Testis (tissue), 3 donors: Measurements from ENCODE around the gene SETD5. TPM values are rescaled to one million over a fixed set of nuclear protein-coding genes. Genes with fewer than 3 reads are reported as not detected.

Source experiments
- DNase-seq: peaks from one replicate; pipeline ENCODE4 v3.0.0-alpha.2; 2019
- H3K27ac ChIP-seq, 2 donors: fragments of 200-600 bp; sonication (generic); one replicate each; pipeline ENCODE4 v1.5.1; 2019
- H3K27me3 ChIP-seq: fragments of 200-600 bp; sonication (generic); one replicate; pipeline ENCODE4 v1.5.1; 2019
- H3K36me3 ChIP-seq: fragments of 200-600 bp; sonication (generic); one replicate; pipeline ENCODE4 v1.5.1; 2017; ENCODE audit warnings: low read depth; ENCODE audit errors: missing control alignments
- H3K4me1 ChIP-seq: fragments of 200-600 bp; sonication (generic); one replicate; pipeline ENCODE4 v1.5.1; 2019
- H3K4me3 ChIP-seq, 2 donors: fragments of 200-600 bp; sonication (generic); one replicate each; pipeline ENCODE4 v1.5.1; 2017 to 2019
- H3K9me3 ChIP-seq: fragments of 200-600 bp; sonication (generic); one replicate; pipeline ENCODE4 v1.5.1; 2017
- POLR2A ChIP-seq: fragments of 450-650 bp; IDR thresholded peaks from one replicate; pipeline ENCODE4 v1.6.1; 2017; ENCODE audit warnings: antibody characterized with exemption, mild to moderate bottlenecking, moderate library complexity
- WGBS, 2 donors: methylation state at CpG; one replicate each; pipeline ENCODE4 v1.1.5; 2018; 5-methylcytosine and 5-hydroxymethylcytosine counted together
- intact Hi-C: fragments of 100-400 bp; cut with DNase I; formaldehyde crosslinking; loops from one replicate; pipeline ENCODE4 v1.15.1; 2023; ENCODE audit warnings: low total_unique reads
- polyA plus RNA-seq: library from polyadenylated mRNA; stranded (reverse); fragments of 350-450 nt; fragmentation: Illumina TruSeq; extraction: RNeasy Lipid Tissue Mini Kit (QIAGEN cat#74804); gene quantifications from one replicate; pipeline ENCODE4 v1.2.3, GENCODE V29; 2014; ENCODE audit warnings: low read depth, low replicate concordance; ENCODE audit not compliant: insufficient read depth
- total RNA-seq, 2 donors: library from RNA; depleted of rRNA; stranded (reverse); fragments of >200 nt; gene quantifications; one replicate each; pipeline ENCODE4 v1.2.3, GENCODE V29; 2016
- TF ChIP-seq, protein P1 (sequence below), 3 experiments: fragments of 450-650 bp in 2 of 3; fragments of 200-600 bp in 1 of 3; sonication (generic) in 1 of 3; IDR thresholded peaks; one replicate each; pipeline ENCODE4 v1.5.1; 2016 to 2019; ENCODE audit warnings: antibody characterized with exemption in 3 of 3, mild to moderate bottlenecking in 2 of 3, moderate library complexity in 1 of 3

Gene SETD5
- total and polyA plus RNA-seq, 3 donors from 2014 or later, result 70.5 to 168 (median 155) TPM

GRCh38 chr3:9430733-9431132 lies 33.3 kb downstream of the SETD5 start:
- Histone ChIP-seq H3K27ac (no peak overlapping the region), H3K36me3 (no peaks in the 10 kb centered on the region), H3K9me3 (no peaks in the 10 kb centered on the region), H3K4me3 (no peak overlapping the region), H3K27me3 (no peaks in the 10 kb centered on the region), H3K4me1 (peaks cover 7% of the 10 kb centered on the region)
- 90% methylated on average over 3 of the region's 3 CpGs for WGBS, 2 donors
- no peak for DNase-seq
- TF ChIP-seq POLR2A, result no peak
- TF ChIP-seq, protein P1, sequence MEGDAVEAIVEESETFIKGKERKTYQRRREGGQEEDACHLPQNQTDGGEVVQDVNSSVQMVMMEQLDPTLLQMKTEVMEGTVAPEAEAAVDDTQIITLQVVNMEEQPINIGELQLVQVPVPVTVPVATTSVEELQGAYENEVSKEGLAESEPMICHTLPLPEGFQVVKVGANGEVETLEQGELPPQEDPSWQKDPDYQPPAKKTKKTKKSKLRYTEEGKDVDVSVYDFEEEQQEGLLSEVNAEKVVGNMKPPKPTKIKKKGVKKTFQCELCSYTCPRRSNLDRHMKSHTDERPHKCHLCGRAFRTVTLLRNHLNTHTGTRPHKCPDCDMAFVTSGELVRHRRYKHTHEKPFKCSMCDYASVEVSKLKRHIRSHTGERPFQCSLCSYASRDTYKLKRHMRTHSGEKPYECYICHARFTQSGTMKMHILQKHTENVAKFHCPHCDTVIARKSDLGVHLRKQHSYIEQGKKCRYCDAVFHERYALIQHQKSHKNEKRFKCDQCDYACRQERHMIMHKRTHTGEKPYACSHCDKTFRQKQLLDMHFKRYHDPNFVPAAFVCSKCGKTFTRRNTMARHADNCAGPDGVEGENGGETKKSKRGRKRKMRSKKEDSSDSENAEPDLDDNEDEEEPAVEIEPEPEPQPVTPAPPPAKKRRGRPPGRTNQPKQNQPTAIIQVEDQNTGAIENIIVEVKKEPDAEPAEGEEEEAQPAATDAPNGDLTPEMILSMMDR (IDR thresholded peaks at IDR 0.05), result no peak
- intact Hi-C loops, result no loop called here

DNA sequence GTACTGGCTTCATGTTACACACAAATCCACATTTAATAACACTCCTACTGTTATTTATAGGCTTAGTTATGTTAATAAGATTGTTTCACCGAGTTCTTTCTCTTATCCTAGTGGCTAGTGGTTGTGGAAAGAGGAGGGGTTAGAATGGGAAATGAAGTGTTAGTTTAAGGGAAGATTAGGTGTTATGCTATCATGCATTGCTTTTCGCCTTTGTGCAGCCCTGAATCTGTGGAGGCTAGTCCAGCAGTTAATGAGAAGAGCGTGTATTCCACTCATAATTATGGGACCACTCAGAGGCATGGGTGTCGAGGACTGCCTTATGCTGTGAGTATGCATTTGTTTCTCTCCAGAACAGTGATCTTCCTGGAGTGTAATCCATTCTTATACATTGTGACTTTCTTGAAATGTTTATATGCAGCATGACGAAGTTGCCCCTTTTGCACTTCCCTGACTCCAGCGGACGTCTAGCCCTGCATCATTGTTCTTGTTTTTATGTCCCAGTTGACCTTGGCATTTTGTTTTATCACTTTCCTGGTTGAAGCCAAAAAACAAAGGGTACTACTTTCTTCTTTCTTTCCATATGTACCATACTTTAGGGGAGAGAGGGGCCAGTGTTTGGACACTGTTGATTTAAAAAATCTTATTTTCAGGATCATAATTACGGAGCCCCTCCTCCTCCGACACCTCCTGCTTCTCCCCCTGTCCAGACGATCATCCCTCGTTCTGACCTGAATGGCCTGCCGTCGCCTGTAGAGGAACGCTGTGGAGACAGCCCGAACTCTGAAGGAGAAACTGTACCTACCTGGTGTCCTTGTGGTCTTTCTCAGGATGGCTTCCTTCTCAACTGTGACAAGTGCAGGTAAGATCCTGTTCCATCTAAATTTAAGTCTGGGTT lies 36.5 kb downstream of the SETD5 start:
- no peak overlapping the region for H3K27ac ChIP-seq
- no peak for DNase-seq
- H3K4me3 ChIP-seq, result no peak overlapping the region
- H3K4me1 ChIP-seq, result peaks cover 7% of the 10 kb centered on the region
- intact Hi-C loops, result no loop called here
- no peaks in the 10 kb centered on the region for H3K36me3 ChIP-seq
- no peaks in the 10 kb centered on the region for H3K9me3 ChIP-seq
- 58 to 60% methylated on average over 15 of the region's 15 CpGs for WGBS, 2 donors
- TF ChIP-seq POLR2A, result no peak
- TF ChIP-seq, protein P1 (IDR thresholded peaks at IDR 0.05), result no peak
- no peaks in the 10 kb centered on the region for H3K27me3 ChIP-seq

GRCh38 chr3:9435316-9435715 lies 37.9 kb downstream of the SETD5 start:
- TF ChIP-seq POLR2A, result no peak
- TF ChIP-seq, protein P1 (IDR thresholded peaks at IDR 0.05), result no peak
- WGBS, 2 donors, result 85 to 91% methylated on average over 3 of the region's 3 CpGs
- intact Hi-C loops, result no loop called here

DNA sequence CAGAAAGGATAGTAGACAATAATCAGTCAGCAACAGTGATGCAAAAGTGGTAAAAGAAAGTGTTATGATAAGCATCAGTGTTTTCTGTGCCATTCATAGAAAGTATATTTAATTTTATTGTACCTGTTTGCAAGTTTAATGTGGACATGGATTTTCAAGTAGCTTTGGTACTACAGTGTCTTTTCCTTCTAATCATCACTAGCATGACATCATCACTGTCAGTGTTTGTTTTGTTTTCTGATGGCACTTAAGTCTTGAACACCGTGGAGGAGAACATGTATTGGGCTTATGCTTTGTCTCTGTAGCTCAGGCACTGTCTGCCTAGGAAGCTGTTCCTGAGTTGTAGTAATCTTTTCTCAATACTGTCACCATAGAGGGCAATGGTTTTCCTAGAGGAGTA lies 41.9 kb downstream of the SETD5 start:
- no peak for DNase-seq
- H3K4me1 ChIP-seq, result no peaks in the 10 kb centered on the region
- WGBS, 2 donors, result 35 to 61% methylated on average over 1 of the region's 1 CpG
- intact Hi-C loops, result no loop called here
- H3K27ac ChIP-seq, result no peak overlapping the region
- H3K4me3 ChIP-seq, result no peak overlapping the region
- no peaks in the 10 kb centered on the region for H3K9me3 ChIP-seq
- H3K27me3 ChIP-seq, result no peaks in the 10 kb centered on the region
- TF ChIP-seq, protein P1 (IDR thresholded peaks at IDR 0.05), result no peak
- no peak for TF ChIP-seq POLR2A
- H3K36me3 ChIP-seq, result no peaks in the 10 kb centered on the region

More at GRCh38 chr3:9435316-9435715, 37.9 kb downstream of the SETD5 start:
- peaks cover 7% of the 10 kb centered on the region for H3K4me1 ChIP-seq
- no peaks in the 10 kb centered on the region for H3K9me3 ChIP-seq
- no peak overlapping the region for H3K4me3 ChIP-seq
- no peaks in the 10 kb centered on the region for H3K27me3 ChIP-seq
- H3K27ac ChIP-seq, result no peak overlapping the region
- no peaks in the 10 kb centered on the region for H3K36me3 ChIP-seq
- DNase-seq, result no peak
